MM.1S (cell line): ENCODE measurements around the gene RAB9A.

Experiments
- CTCF ChIP-seq: fragments of 300-600 bp; sonication (generic); IDR thresholded peaks from 2 replicates; pipeline ENCODE4 v1.5.1; 2016; ENCODE audit warnings: antibody characterized with exemption, low read length, mixed read lengths
- EZH2 ChIP-seq: fragments of 300-600 bp; sonication (generic); optimal IDR thresholded peaks from 2 replicates; pipeline ENCODE3; 2017; ENCODE audit warnings: low read depth, mild to moderate bottlenecking, antibody characterized with exemption, low read length, mixed read lengths
- EZH2phosphoT487 ChIP-seq: fragments of 300-600 bp; sonication (generic); IDR thresholded peaks from 2 replicates; pipeline ENCODE4 v1.6.1; 2018; ENCODE audit warnings: antibody characterized with exemption, low read length

GRCh38 chrX:13667919-13668318, 21.0 kb upstream of the RAB9A start:
- TF ChIP-seq CTCF (no peak), EZH2 (no peak), EZH2phosphoT487 (no peak)
